HG02981 (cell line): ENCODE data around the gene NBEAL2.

ENCODE experiments used
- ATAC-seq: cut with Tn5 transposase; IDR thresholded peaks from one replicate; pipeline ENCODE4 v1.9.1; 2021; ENCODE audit warnings: mild to moderate bottlenecking, moderate library complexity; ENCODE audit not compliant: unreplicated experiment

The NBEAL2 gene

GRCh38 chr3:46986782-46987310, 7.4 kb downstream of the NBEAL2 start:
- no peak for ATAC-seq

- peak; percentile 2 for ATAC-seq
Measured at GRCh38 chr3:46987319-46987742, 7.9 kb downstream of the NBEAL2 start.

- ATAC-seq, result peak; percentile 70
Measured at GRCh38 chr3:46987743-46988401, 8.4 kb downstream of the NBEAL2 start.

GRCh38 chr3:46988616-46989015, 9.2 kb downstream of the NBEAL2 start:
- no peak for ATAC-seq

DNA sequence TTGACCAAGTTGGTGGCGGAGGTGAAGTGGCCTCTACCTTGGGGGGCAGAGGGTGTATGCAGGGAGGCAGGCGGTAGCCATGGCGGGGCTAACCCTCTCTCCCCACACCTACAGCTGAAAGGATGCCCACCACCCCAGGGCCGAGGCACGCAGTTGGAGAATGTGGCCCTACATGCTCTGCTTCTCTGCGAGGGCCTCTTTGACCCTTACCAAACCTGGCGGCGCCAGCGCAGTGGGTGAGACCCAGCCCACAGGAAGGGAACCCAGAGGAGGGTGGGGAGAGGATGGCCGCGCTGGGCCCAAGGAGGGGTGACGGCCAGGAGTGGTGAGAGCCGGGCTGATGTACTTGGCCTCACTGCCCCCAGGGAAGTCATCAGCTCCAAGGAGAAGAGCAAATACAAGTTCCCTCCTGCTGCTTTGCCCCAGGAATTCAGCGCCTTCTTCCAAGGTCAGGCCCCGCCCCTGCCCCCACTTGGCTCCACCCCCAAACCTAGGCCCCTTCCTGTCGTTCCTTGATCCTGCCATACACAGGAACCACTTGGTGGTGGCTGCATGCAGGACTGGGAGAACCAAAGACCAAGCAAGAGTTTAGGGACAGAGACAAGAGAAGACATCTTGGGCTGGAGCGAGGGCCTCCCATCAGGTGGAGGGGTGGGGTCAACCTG, 9.8 kb downstream of the NBEAL2 start:
- ATAC-seq, result no peak

GRCh38 chr3:46990573-46991374, 11.3 kb downstream of the NBEAL2 start:
- peak; percentile 34 for ATAC-seq

DNA sequence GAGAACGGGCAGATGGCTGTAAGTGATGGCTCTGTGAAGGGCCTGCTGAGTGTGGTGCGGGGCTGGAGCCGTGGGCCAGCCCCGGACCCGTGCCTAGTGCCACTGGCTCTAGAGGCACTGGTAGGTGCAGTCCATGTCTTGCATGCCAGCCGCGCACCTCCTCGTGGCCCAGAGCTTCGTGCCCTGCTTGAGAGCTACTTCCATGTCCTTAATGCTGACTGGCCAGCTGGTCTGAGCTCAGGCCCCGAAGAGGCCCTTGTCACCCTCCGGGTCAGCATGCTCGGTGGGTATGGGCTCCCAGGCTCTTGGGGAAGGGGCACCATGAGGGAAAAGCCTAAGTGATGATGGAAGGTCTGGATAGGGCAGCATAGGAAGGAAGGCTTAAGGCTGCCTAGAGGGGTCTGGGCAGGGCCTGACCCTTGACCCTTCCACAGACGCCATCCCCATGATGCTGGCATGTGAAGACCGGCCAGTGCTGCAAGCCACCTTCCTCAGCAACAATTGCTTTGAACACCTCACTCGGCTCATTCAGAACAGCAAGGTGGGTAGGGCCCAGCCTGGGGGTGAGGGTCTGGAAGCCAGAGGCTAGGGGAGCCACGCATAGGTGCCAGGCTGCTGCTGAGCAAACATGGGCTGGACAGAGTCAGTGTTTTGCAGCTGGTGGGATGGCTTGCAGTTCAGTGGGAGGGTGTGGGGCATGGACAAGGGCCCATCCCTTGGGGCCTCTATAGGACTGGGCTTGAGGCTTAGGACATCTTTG, 12.1 kb downstream of the NBEAL2 start:
- ATAC-seq, result no peak

GRCh38 chr3:46992231-46992630, 12.8 kb downstream of the NBEAL2 start:
- ATAC-seq, result no peak

DNA sequence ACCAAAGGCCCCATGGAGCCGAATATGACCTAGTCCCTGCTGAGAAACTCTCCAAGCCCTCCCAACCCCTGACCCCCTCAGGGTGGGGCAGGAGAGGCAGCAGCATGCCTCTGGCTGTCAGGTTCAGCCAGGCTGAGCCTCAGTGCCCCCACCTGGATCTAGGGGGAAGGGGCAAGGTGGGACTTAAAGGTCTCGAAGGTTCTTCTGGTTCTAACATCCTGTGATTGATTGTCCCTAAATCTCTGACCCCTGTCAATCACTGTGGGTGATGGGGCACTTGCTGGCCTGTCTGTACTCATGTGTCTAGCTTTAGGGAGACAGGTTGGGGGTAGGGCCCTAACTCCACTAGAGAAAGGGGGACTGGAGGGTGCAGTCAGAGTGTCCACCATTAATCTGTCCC, 13.8 kb downstream of the NBEAL2 start:
- ATAC-seq, result no peak

- no peak for ATAC-seq
Measured at GRCh38 chr3:46993986-46994385, 14.5 kb downstream of the NBEAL2 start.

GRCh38 chr3:46994801-46995731, 15.6 kb downstream of the NBEAL2 start:
- ATAC-seq, result no peak

GRCh38 chr3:46995901-46996562, 16.6 kb downstream of the NBEAL2 start:
- ATAC-seq, result no peak

DNA sequence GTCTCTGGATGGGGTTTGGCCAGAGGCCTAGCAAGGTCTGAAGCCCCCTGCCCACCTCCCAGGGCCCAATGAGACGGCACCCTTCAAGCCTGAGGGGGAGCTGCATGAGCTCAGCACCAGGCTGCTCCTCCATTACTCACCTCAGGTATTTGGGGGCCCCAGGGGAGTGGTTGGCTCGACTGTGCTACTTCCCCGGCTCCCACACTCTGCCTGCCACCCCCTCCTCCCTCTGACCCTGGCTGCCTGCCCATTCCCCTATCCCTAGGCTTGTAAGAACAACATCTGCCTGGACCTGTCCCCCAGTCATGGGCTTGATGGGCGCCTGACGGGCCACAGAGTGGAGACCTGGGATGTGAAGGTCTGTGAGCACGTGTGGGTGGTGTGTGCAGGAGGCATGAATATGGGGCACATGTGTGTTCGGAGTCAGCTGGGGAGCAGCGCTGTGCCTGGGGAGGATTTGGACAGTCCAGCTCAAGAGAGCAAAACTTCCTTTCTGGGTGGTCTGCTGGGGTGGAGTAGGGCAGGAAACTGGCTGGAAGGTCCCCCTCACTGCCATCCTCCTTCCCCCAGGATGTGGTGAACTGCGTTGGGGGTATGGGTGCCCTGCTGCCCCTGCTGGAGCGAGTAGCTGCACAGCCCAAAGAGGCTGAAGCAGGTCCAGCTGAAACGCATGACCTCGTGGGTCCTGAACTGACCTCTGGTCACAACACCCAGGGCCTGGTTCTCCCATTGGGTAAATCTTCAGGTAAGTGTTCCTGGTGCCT, 17.4 kb downstream of the NBEAL2 start:
- no peak for ATAC-seq

GRCh38 chr3:46997453-46998091, 18.1 kb downstream of the NBEAL2 start:
- no peak for ATAC-seq

DNA sequence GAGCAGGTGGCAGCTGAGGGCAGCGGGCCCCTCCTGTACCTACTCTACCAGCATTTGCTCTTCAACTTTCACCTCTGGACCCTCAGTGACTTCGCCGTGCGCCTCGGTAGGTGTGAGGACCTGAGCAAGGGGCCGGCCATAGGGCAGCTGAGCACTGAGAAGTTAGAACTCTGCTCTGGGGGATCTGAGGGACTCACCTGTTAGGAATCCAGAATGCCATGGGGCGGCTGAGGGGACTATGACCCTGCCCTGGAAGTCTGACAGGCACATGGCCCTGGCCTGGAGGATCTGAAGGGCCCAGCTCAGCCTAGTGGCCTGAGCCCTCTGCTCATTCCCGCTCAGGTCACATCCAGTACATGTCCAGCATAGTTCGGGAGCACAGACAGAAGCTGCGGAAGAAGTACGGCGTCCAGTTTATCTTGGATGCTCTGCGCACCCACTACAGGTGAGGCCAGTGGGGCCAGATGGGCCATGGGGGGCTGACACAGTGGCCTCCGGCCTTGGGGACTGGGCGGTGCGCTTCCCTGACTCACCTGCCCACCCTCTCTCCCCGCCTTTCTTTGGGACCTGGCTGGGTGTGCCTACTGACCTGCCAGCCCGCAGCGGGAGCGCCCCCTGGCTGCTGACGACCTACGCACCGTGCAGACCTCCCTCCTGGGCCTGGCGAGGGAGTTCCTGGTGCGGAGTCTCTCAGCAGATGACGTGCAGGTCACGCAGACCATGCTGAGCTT, 18.8 kb downstream of the NBEAL2 start:
- ATAC-seq, result no peak

GRCh38 chr3:46998852-46999515, 19.5 kb downstream of the NBEAL2 start:
- no peak for ATAC-seq
